ENCODE data around the gene NHSL1. TPM values are rescaled to one million over a fixed set of nuclear protein-coding genes. Genes with fewer than 3 reads are reported as not detected.
A peak's percentile ranks its signal among the peaks of the same experiment; 100 is the strongest.

The NHSL1 gene
- total RNA-seq, 2 experiments from 2014 or later, result 2.7 to 10.6 TPM

GRCh38 chr6:138498629-138499302 lies 528 bp downstream of the NHSL1 start:
- TSS peak; percentile 90 for BruUV-seq (replicated peaks)

GRCh38 chr6:138497286-138497685 lies 2.0 kb downstream of the NHSL1 start:
- no peaks in the 10 kb centered on the region for H3K9me2 ChIP-seq (ENCODE audit: insufficient read depth, low read length)
- no peaks in the 10 kb centered on the region for H4K20me1 ChIP-seq (ENCODE audit: insufficient read depth, low read length)
- no peak for DNase-seq (ENCODE audit: low spot score)
- no TSS peak for BruUV-seq (replicated peaks)
- CTCF ChIA-PET (ENCODE audit: unreplicated experiment), result no interaction called here
- peak overlapping the region; percentile 65 for H3K4me2 ChIP-seq (ENCODE audit: low read length)
- H3K9me3 ChIP-seq (ENCODE audit: low read length), result no peaks in the 10 kb centered on the region
- intact Hi-C loops (cut with micrococcal nuclease; ENCODE audit: unreplicated experiment), result no loop called here
- peaks cover 11% of the 10 kb centered on the region; the same call in 1 of the 2 replicates for H3K79me2 ChIP-seq (ENCODE audit: insufficient read depth, low read depth, low read length)
- peaks cover 34% of the 10 kb centered on the region for H3K4me1 ChIP-seq (ENCODE audit: insufficient read depth, low read length, poor library complexity, severe bottlenecking)
- POLR2A ChIA-PET, result interaction anchor here (0.5 to 2.2 kb wide), 8 partner anchors 8 to 750 kb away, joined by 3 to 10 read pairs (median 3); no protein-coding TSS in a partner anchor
- TF ChIP-seq EZH2phosphoT487 (IDR thresholded peaks at IDR 0.05; ENCODE audit: borderline replicate concordance, low read depth, low read length) (no peak), CTCF (conservative IDR thresholded peaks at IDR 0.05; ENCODE audit: low read length) (no peak)
- H2AFZ ChIP-seq (ENCODE audit: low read length), result no peak overlapping the region
- peak overlapping the region; percentile 67 for H3K4me3 ChIP-seq (ENCODE audit: low read depth, low read length, poor library complexity, severe bottlenecking)
- H3K27ac ChIP-seq (ENCODE audit: low read depth, low read length, poor library complexity, severe bottlenecking), result no peak overlapping the region
- H3K36me3 ChIP-seq (ENCODE audit: insufficient read depth, low read length), result peaks cover 11% of the 10 kb centered on the region

More at GRCh38 chr6:138498629-138499302, 528 bp downstream of the NHSL1 start:
- Histone ChIP-seq H3K4me3 (ENCODE audit: low read depth, low read length, poor library complexity, severe bottlenecking) (peak overlapping the region; percentile 67), H3K79me2 (ENCODE audit: insufficient read depth, low read depth, low read length) (peaks cover 11% of the 10 kb centered on the region; the same call in 1 of the 2 replicates), H3K36me3 (ENCODE audit: insufficient read depth, low read length) (peaks cover 11% of the 10 kb centered on the region), H2AFZ (ENCODE audit: low read length) (peak overlapping the region; percentile 78), H3K4me2 (ENCODE audit: low read length) (peak overlapping the region; percentile 65), H3K9me2 (ENCODE audit: insufficient read depth, low read length) (no peaks in the 10 kb centered on the region), H3K9me3 (ENCODE audit: low read length) (no peaks in the 10 kb centered on the region), H3K4me1 (ENCODE audit: insufficient read depth, low read length, poor library complexity, severe bottlenecking) (peaks cover 30% of the 10 kb centered on the region), H4K20me1 (ENCODE audit: insufficient read depth, low read length) (no peaks in the 10 kb centered on the region), H3K27ac (ENCODE audit: low read depth, low read length, poor library complexity, severe bottlenecking) (peak overlapping the region; percentile 89)
- CTCF ChIA-PET (ENCODE audit: unreplicated experiment), result interaction anchor here (1.6 kb wide), 1 partner anchor 69 kb away, joined by 5 read pairs; no protein-coding TSS in a partner anchor
- peak; percentile 7 for DNase-seq (ENCODE audit: low spot score)
- TF ChIP-seq CTCF (conservative IDR thresholded peaks at IDR 0.05; ENCODE audit: low read length) (no peak), EZH2phosphoT487 (IDR thresholded peaks at IDR 0.05; ENCODE audit: borderline replicate concordance, low read depth, low read length) (no peak)
- intact Hi-C loops (cut with micrococcal nuclease; ENCODE audit: unreplicated experiment), result loop anchor here (2.0 kb wide), 1 partner anchor 42 kb away; no protein-coding TSS in a partner anchor
- POLR2A ChIA-PET, result interaction anchor here (0.6 to 2.2 kb wide), 18 partner anchors 10 to 1729 kb away, joined by 3 to 10 read pairs (median 4); no protein-coding TSS in a partner anchor

- no peak overlapping the region for H3K4me2 ChIP-seq (ENCODE audit: low read length)
- no peak overlapping the region for H3K4me3 ChIP-seq (ENCODE audit: low read depth, low read length, poor library complexity, severe bottlenecking)
- ChIA-PET POLR2A (interaction anchor here (0.6 to 1.0 kb wide), 4 partner anchors 17 to 299 kb away, joined by 3 to 4 read pairs (median 3); no protein-coding TSS in a partner anchor), CTCF (ENCODE audit: unreplicated experiment) (no interaction called here)
- no peaks in the 10 kb centered on the region for H4K20me1 ChIP-seq (ENCODE audit: insufficient read depth, low read length)
- TF ChIP-seq CTCF (conservative IDR thresholded peaks at IDR 0.05; ENCODE audit: low read length), result no peak
- TF ChIP-seq EZH2phosphoT487 (IDR thresholded peaks at IDR 0.05; ENCODE audit: borderline replicate concordance, low read depth, low read length), result no peak
- H3K9me2 ChIP-seq (ENCODE audit: insufficient read depth, low read length), result no peaks in the 10 kb centered on the region
- intact Hi-C loops (cut with micrococcal nuclease; ENCODE audit: unreplicated experiment), result no loop called here
- H2AFZ ChIP-seq (ENCODE audit: low read length), result no peak overlapping the region
- no peak for DNase-seq (ENCODE audit: low spot score)
- peaks cover 11% of the 10 kb centered on the region; the same call in 1 of the 2 replicates for H3K79me2 ChIP-seq (ENCODE audit: insufficient read depth, low read depth, low read length)
- H3K27ac ChIP-seq (ENCODE audit: low read depth, low read length, poor library complexity, severe bottlenecking), result no peak overlapping the region
- H3K36me3 ChIP-seq (ENCODE audit: insufficient read depth, low read length), result peaks cover 11% of the 10 kb centered on the region
- BruUV-seq (replicated peaks), result no TSS peak
- H3K4me1 ChIP-seq (ENCODE audit: insufficient read depth, low read length, poor library complexity, severe bottlenecking), result peaks cover 22% of the 10 kb centered on the region
- no peaks in the 10 kb centered on the region for H3K9me3 ChIP-seq (ENCODE audit: low read length)
Measured at GRCh38 chr6:138494312-138494711, 5.0 kb downstream of the NHSL1 start.
